ENCODE results near the gene IFNA4. TPM values are rescaled to one million over a fixed set of nuclear protein-coding genes. Genes with fewer than 3 reads are reported as not detected.

The IFNA4 gene
- total and polyA plus RNA-seq, 2 of the 8 experiments (the other 6 are each of a cell fraction or from before 2014, with no cell fraction given), result not detected

DNA sequence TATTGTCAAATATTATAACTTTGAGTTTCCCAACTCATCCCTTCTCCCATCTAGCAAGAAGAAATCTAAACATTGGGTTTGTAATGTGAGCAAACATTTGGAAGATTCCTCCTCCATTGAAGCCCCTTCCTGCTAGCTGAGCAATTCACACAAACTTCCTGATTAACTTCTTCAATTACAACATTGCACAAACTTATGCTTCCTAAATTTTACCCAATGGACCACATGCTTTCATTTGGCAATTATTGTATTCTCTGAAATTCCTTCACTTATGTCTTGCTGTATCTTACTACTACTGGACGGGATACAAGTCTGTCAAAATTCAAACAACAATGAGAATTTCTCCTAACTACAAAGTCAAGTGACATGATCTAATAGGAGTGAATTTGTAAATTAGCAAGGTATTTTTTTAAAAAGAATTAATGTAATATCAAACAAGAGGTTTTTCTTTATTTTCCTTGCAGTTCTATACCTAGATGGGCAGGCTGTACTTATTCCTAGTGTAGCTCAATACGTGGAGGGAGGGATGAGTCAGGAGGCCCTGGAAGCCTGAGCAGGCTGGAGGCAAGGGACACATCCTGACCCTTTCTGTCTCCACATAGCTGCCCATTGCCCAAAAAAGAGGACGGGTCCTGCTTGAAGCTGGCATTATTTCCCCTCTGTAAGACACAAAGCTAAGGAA is 33.9 kb downstream of the IFNA4 start:
- POLR2A ChIA-PET (ENCODE audit: partially characterized antibody), result no interaction called here

More for the DNA sequence above, 33.9 kb downstream of the IFNA4 start:
- Histone ChIP-seq H3K27me3 (replicated peaks in 1 of 4; ENCODE audit: control insufficient read depth in 3 of 4, extremely low read depth in 1 of 4, insufficient read depth in 3 of 4, low read length in 3 of 4) (no peaks in the 10 kb centered on the region; a peak in 1 of 7 replicates), H3K79me1 (ENCODE audit: low read depth, low read length) (no peaks in the 10 kb centered on the region), H3K14ac (ENCODE audit: insufficient read length) (no peak overlapping the region), H3K23ac (ENCODE audit: insufficient read length) (no peak overlapping the region), H2BK5ac (ENCODE audit: low read depth, low read length) (no peak overlapping the region), H4K91ac (replicated peaks; ENCODE audit: insufficient read length, low read length) (no peak overlapping the region), H3K9ac (replicated peaks in 1 of 4; ENCODE audit: extremely low read depth in 1 of 4, low read depth in 3 of 4, low read length in 3 of 4) (no peak overlapping the region), H3K23me2 (ENCODE audit: low read depth, low read length) (no peaks in the 10 kb centered on the region), H3K4me2 (ENCODE audit: insufficient read depth in 1 of 2, low read depth in 2 of 2, low read length in 2 of 2) (peak overlapping the region in 1 of 2 experiments; percentile 37; a peak in 2 of 4 replicates), H4K5ac (ENCODE audit: insufficient read length, low read depth, low read length) (no peak overlapping the region), H2AK5ac (ENCODE audit: low read depth, low read length) (no peak overlapping the region), H3K4ac (replicated peaks; ENCODE audit: insufficient read length, low read depth, low read length) (no peak overlapping the region), H2BK120ac (replicated peaks; ENCODE audit: low read depth, low read length) (no peak overlapping the region), H3K79me2 (ENCODE audit: control insufficient read depth in 1 of 2, insufficient read depth in 2 of 2, low read length in 2 of 2) (no peaks in the 10 kb centered on the region), H4K8ac (ENCODE audit: extremely low read depth, insufficient read depth, low read length) (no peak overlapping the region), H3K27ac (ENCODE audit: low read depth, low read length) (no peak overlapping the region), H2BK12ac (ENCODE audit: low read depth, low read length) (no peak overlapping the region), H3K4me3 (ENCODE audit: extremely low read depth in 1 of 4, insufficient read depth in 2 of 4, low read depth in 3 of 4, low read length in 4 of 4) (no peak overlapping the region), H3K9me3 (ENCODE audit: insufficient read depth in 2 of 2, low read depth in 1 of 2, low read length in 1 of 2) (no peaks in the 10 kb centered on the region), H3K4me1 (replicated peaks in 1 of 4; ENCODE audit: control insufficient read depth in 3 of 4, insufficient read depth in 4 of 4, low read length in 3 of 4) (no peaks in the 10 kb centered on the region), H3K56ac (replicated peaks; ENCODE audit: insufficient read length, low read depth, low read length) (no peak overlapping the region), H3K18ac (ENCODE audit: extremely low read depth, low read length) (no peak overlapping the region; the same call in 1 of the 2 replicates), H3K36me3 (ENCODE audit: control insufficient read depth in 2 of 4, insufficient read depth in 4 of 4, low read length in 3 of 4) (no peaks in the 10 kb centered on the region), H4K20me1 (replicated peaks in 1 of 2; ENCODE audit: control insufficient read depth in 1 of 2, insufficient read depth in 2 of 2, low read length in 2 of 2) (no peaks in the 10 kb centered on the region), H2BK20ac (ENCODE audit: low read length) (no peak overlapping the region), H2BK15ac (ENCODE audit: low read length) (no peak overlapping the region), H2AFZ (ENCODE audit: low read length) (peak overlapping the region; percentile 99)
- FAIRE-seq, result no peak
- TF ChIP-seq SIRT6 (IDR thresholded peaks at IDR 0.05; ENCODE audit: low read length) (no peak), BCL11A (IDR thresholded peaks at IDR 0.05; ENCODE audit: low read depth in 2 of 2, low read length in 2 of 2) (no peak), TEAD4 (IDR thresholded peaks at IDR 0.05; ENCODE audit: low read depth, low read length) (no peak), CHD1 (IDR thresholded peaks at IDR 0.05; ENCODE audit: low read depth, low read length) (no peak)
- CTCF ChIA-PET (ENCODE audit: partially characterized antibody), result interaction anchor here (0.6 to 1.9 kb wide), 10 partner anchors 10 to 690 kb away, joined by 3 to 10 read pairs (median 6); partner anchors contain the start of gene IFNW1
- DNase-seq (ENCODE audit: low read depth in 1 of 2, low spot score in 2 of 2), result no peak
- WGBS, 2 experiments (ENCODE audit: extremely low coverage in 1 of 2, insufficient coverage in 1 of 2, insufficient read length in 1 of 2, insufficient replicate concordance in 2 of 2, low coverage in 1 of 2, low lambda C conversion rate in 2 of 2, missing lambda C conversion rate in 1 of 2), result 37% methylated on average over 3 of the region's 3 CpGs; no CpG with 5 or more reads in 1 of the 2 experiments
